ENCODE data around the gene SDC4.
A peak's percentile ranks its signal among the peaks of the same experiment; 100 is the strongest.

SDC4 gene

DNA sequence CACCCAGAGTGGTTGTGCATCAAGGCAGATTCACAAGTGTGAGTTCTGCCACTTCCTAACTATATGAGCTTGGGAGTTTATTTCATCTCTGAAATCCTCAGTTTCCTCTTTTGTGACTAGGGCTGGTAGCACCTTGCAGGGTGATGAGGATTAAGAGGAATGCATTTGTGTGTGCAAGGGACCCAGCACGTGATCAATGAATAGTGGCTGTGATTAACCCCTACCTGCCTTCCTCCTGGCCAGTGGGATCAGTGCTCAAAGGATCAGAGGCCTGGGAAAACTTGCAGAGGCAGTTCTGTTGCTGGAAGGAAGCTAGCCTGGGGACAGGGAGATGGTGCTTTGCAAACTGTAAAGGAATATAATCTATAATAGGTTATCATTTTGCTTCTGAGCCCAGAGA is 7.3 kb downstream of the SDC4 start:
- Histone ChIP-seq H3K36me3 (ENCODE audit: insufficient read depth, low read length) (peaks cover 63% of the 10 kb centered on the region), H3K27me3 (ENCODE audit: control insufficient read depth, insufficient read depth, low read length) (no peaks in the 10 kb centered on the region), H3K4me1 (ENCODE audit: control insufficient read depth, insufficient read depth, low read length) (peaks cover 94% of the 10 kb centered on the region), H3K9me3 (replicated peaks; ENCODE audit: low read length) (no peaks in the 10 kb centered on the region), H3K4me3 (ENCODE audit: low read length) (no peak overlapping the region), H3K4me2 (ENCODE audit: low read length) (no peak overlapping the region), H3K9ac (ENCODE audit: low read depth, low read length) (no peak overlapping the region)

GRCh38 chr20:45340236-45340847 is 7.9 kb downstream of the SDC4 start:
- Histone ChIP-seq H3K36me3 (ENCODE audit: insufficient read depth, low read length) (peaks cover 63% of the 10 kb centered on the region), H3K9me3 (replicated peaks; ENCODE audit: low read length) (no peaks in the 10 kb centered on the region), H3K4me3 (ENCODE audit: low read length) (no peak overlapping the region), H3K4me1 (ENCODE audit: control insufficient read depth, insufficient read depth, low read length) (peaks cover 94% of the 10 kb centered on the region), H3K9ac (ENCODE audit: low read depth, low read length) (no peak overlapping the region), H3K27me3 (ENCODE audit: control insufficient read depth, insufficient read depth, low read length) (no peaks in the 10 kb centered on the region), H3K4me2 (ENCODE audit: low read length) (no peak overlapping the region)

DNA sequence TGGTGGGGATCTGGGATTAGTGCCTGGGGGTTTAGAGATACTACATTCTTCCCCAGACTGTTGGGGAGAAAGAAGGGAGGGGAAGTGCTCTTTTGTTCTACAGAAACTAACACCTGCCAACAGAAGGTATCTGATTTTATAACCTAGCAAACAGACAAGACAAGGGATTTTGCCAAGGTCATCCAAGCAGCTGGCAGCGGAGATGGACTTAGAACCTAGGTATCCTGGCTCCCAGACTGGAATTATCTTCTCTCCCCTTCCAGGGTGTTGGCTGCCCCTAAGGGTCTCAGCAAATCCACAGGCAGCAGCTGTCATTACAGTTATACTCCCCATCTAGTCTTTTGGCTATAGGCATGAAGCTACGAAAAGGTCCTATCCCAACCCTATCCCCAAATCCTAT is 8.4 kb downstream of the SDC4 start:
- no peaks in the 10 kb centered on the region for H3K27me3 ChIP-seq (ENCODE audit: control insufficient read depth, insufficient read depth, low read length)
- H3K9ac ChIP-seq (ENCODE audit: low read depth, low read length) = no peak overlapping the region
- H3K9me3 ChIP-seq (replicated peaks; ENCODE audit: low read length) = no peaks in the 10 kb centered on the region
- H3K4me2 ChIP-seq (ENCODE audit: low read length) = no peak overlapping the region
- H3K4me3 ChIP-seq (ENCODE audit: low read length) = no peak overlapping the region
- peaks cover 91% of the 10 kb centered on the region for H3K4me1 ChIP-seq (ENCODE audit: control insufficient read depth, insufficient read depth, low read length)
- H3K36me3 ChIP-seq (ENCODE audit: insufficient read depth, low read length) = peaks cover 66% of the 10 kb centered on the region

GRCh38 chr20:45339084-45339483 is 9.1 kb downstream of the SDC4 start:
- no peaks in the 10 kb centered on the region for H3K9me3 ChIP-seq (replicated peaks; ENCODE audit: low read length)
- peaks cover 84% of the 10 kb centered on the region for H3K4me1 ChIP-seq (ENCODE audit: control insufficient read depth, insufficient read depth, low read length)
- H3K4me3 ChIP-seq (ENCODE audit: low read length) = peak overlapping the region; percentile 5
- H3K9ac ChIP-seq (ENCODE audit: low read depth, low read length) = peak overlapping the region; percentile 66
- H3K27me3 ChIP-seq (ENCODE audit: control insufficient read depth, insufficient read depth, low read length) = no peaks in the 10 kb centered on the region
- peaks cover 68% of the 10 kb centered on the region for H3K36me3 ChIP-seq (ENCODE audit: insufficient read depth, low read length)
- H3K4me2 ChIP-seq (ENCODE audit: low read length) = peak overlapping the region; percentile 47

GRCh38 chr20:45338121-45339030 is 9.8 kb downstream of the SDC4 start:
- Histone ChIP-seq H3K27me3 (ENCODE audit: control insufficient read depth, insufficient read depth, low read length) (no peaks in the 10 kb centered on the region), H3K4me2 (ENCODE audit: low read length) (peak overlapping the region; percentile 47), H3K4me1 (ENCODE audit: control insufficient read depth, insufficient read depth, low read length) (peaks cover 77% of the 10 kb centered on the region), H3K9ac (ENCODE audit: low read depth, low read length) (peak overlapping the region; percentile 66), H3K4me3 (ENCODE audit: low read length) (peak overlapping the region; percentile 34), H3K36me3 (ENCODE audit: insufficient read depth, low read length) (peaks cover 64% of the 10 kb centered on the region), H3K9me3 (replicated peaks; ENCODE audit: low read length) (no peaks in the 10 kb centered on the region)

DNA sequence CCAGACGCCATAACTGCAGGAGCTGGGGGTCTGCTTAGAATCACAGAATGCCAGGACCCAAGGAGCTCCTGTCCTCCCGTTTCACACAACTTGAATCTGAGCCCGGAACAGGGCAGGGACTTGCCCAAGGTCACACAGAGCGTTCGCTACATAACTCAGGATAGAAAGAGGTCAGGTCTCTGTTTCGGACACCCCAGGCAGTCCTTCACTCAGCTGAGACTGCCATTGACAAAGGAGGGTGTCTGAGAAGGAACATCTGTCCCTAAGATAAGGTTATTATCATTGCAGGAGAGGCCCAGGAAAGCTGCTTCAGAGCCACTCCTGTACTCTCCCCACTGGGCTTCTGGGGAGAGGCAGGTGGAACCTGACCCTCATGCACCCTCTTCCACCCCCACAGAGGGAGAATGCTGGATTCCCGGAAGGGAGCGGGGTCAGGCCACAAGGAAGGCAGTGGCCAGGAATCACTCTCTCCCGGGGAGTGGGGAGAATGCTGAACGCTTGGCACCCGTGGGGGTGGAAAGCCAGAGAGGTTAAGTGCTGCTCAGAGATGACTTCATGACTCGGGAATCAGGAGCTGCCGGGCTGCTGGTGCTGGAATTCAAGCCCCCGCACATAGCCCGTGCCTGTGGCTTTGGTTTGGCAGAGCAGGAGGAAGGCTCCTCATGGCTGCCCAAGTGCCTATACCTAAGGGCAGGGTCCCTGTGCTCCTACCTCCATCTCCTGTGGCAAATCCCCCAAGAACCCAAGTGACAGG is 10.7 kb downstream of the SDC4 start:
- H3K4me2 ChIP-seq (ENCODE audit: low read length) = peak overlapping the region; percentile 67
- H3K36me3 ChIP-seq (ENCODE audit: insufficient read depth, low read length) = peaks cover 63% of the 10 kb centered on the region
- H3K9ac ChIP-seq (ENCODE audit: low read depth, low read length) = peak overlapping the region; percentile 79
- H3K27me3 ChIP-seq (ENCODE audit: control insufficient read depth, insufficient read depth, low read length) = no peaks in the 10 kb centered on the region
- no peaks in the 10 kb centered on the region for H3K9me3 ChIP-seq (replicated peaks; ENCODE audit: low read length)
- H3K4me1 ChIP-seq (ENCODE audit: control insufficient read depth, insufficient read depth, low read length) = peaks cover 69% of the 10 kb centered on the region
- peak overlapping the region; percentile 34 for H3K4me3 ChIP-seq (ENCODE audit: low read length)

DNA sequence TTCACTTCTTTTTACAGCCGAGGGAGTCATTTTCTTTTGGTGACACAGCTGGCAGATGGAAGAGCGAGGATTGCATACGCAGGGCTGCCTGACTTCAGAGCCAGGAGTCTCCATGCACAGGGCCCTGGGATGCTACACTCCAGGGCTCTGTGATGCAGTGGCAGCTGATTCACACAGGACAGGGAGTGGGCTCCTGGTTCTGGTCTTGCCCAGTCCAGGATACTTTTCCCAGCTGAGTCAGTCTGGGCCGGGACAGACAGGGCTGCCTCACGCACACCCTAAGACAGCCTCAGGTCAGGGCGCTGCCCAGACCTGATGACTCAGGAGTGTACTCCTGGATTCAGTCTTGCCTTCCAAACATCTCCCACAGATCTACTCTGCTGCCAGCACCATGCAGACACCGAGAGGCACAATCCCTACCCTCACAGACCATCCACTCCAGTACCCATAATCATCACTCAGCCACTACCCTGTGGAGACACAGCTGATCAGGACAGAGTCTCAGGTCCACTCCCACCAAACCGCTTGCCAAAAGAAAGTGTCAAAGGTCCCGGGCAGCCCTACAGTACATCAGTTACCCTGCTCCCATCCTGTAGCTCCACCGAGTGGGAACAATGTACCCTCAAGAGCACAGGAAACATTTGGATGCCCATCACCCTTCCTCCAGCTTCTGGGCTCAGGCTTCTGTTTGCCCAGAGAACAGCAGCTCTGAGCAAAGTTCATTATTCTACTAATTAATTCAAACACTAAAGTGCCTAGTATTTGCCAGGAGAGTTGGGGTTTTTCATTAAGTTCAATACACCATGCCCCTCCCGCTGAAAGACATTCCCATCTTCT is 11.5 kb downstream of the SDC4 start:
- peak overlapping the region; percentile 79 for H3K9ac ChIP-seq (ENCODE audit: low read depth, low read length)
- peaks cover 61% of the 10 kb centered on the region for H3K4me1 ChIP-seq (ENCODE audit: control insufficient read depth, insufficient read depth, low read length)
- H3K27me3 ChIP-seq (ENCODE audit: control insufficient read depth, insufficient read depth, low read length) = no peaks in the 10 kb centered on the region
- peaks cover 67% of the 10 kb centered on the region for H3K36me3 ChIP-seq (ENCODE audit: insufficient read depth, low read length)
- H3K4me3 ChIP-seq (ENCODE audit: low read length) = peak overlapping the region; percentile 16
- peak overlapping the region; percentile 67 for H3K4me2 ChIP-seq (ENCODE audit: low read length)
- H3K9me3 ChIP-seq (replicated peaks; ENCODE audit: low read length) = no peaks in the 10 kb centered on the region

DNA sequence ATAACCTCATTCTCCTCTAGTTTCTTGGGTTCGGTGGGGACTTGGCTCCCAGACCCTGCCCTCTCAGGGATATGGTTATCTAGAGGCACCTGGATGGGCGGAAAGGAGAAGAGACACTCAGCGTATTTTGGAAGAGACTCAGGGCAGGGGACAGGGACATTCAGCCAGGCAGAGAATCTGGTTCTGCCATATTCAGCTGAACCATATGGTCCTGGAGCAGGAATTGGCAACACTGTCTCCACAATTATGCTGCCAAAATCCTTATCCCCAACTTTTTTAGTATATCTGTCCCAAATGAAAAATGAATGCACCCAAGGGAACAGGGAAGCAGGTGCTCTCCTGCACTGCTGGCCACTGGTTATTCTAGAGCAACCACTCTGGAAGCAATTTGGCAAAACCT is 17.7 kb downstream of the SDC4 start:
- no peaks in the 10 kb centered on the region for H3K27me3 ChIP-seq (ENCODE audit: control insufficient read depth, insufficient read depth, low read length)
- H3K9me3 ChIP-seq (replicated peaks; ENCODE audit: low read length) = no peaks in the 10 kb centered on the region
- no peak overlapping the region for H3K9ac ChIP-seq (ENCODE audit: low read depth, low read length)
- no peak overlapping the region for H3K4me2 ChIP-seq (ENCODE audit: low read length)
- peaks cover 87% of the 10 kb centered on the region for H3K36me3 ChIP-seq (ENCODE audit: insufficient read depth, low read length)
- peaks cover 4% of the 10 kb centered on the region for H3K4me1 ChIP-seq (ENCODE audit: control insufficient read depth, insufficient read depth, low read length)
- H3K4me3 ChIP-seq (ENCODE audit: low read length) = no peak overlapping the region

GRCh38 chr20:45329497-45330319 is 18.5 kb downstream of the SDC4 start:
- Histone ChIP-seq H3K36me3 (ENCODE audit: insufficient read depth, low read length) (peaks cover 88% of the 10 kb centered on the region), H3K4me2 (ENCODE audit: low read length) (no peak overlapping the region), H3K4me1 (ENCODE audit: control insufficient read depth, insufficient read depth, low read length) (no peaks in the 10 kb centered on the region), H3K9ac (ENCODE audit: low read depth, low read length) (no peak overlapping the region), H3K27me3 (ENCODE audit: control insufficient read depth, insufficient read depth, low read length) (no peaks in the 10 kb centered on the region), H3K9me3 (replicated peaks; ENCODE audit: low read length) (no peaks in the 10 kb centered on the region), H3K4me3 (ENCODE audit: low read length) (no peak overlapping the region)

- no peaks in the 10 kb centered on the region for H3K27me3 ChIP-seq (ENCODE audit: control insufficient read depth, insufficient read depth, low read length)
- H3K9ac ChIP-seq (ENCODE audit: low read depth, low read length) = no peak overlapping the region
- H3K4me3 ChIP-seq (ENCODE audit: low read length) = no peak overlapping the region
- no peak overlapping the region for H3K4me2 ChIP-seq (ENCODE audit: low read length)
- no peaks in the 10 kb centered on the region for H3K4me1 ChIP-seq (ENCODE audit: control insufficient read depth, insufficient read depth, low read length)
- H3K9me3 ChIP-seq (replicated peaks; ENCODE audit: low read length) = no peaks in the 10 kb centered on the region
- H3K36me3 ChIP-seq (ENCODE audit: insufficient read depth, low read length) = peaks cover 87% of the 10 kb centered on the region
Observed at GRCh38 chr20:45328451-45328850, 19.8 kb downstream of the SDC4 start.

Data from skeletal muscle satellite cell (primary cell).